Stimulated activated CD4-positive, alpha-beta T cell treated with anti-CD3 and anti-CD28 coated beads, Interleukin-12 subunit alpha, Interleukin-12 subunit beta, amount 100 ng/mL, for 48 hours (primary cell): Measurements from ENCODE around the gene SLC17A8.
"Not testable (repeated sequence)": the region's sequence is repeated elsewhere in the genome, so short reads cannot be mapped to it uniquely, and the experiment has no call there.

Experiments
- DNase-seq, 3 donors: peaks; one replicate each; pipeline ENCODE4 v3.0.0-alpha.2; 2020; ENCODE audit warnings: low read depth in 2 of 3, low spot score in 1 of 3

The SLC17A8 gene

GRCh38 chr12:100356644-100357223 is at the start of gene SLC17A8:
TSS of gene SLC17A8 (plus strand) at chr12:100357074. CDS start at chr12:100357392, 318 bp downstream.
- DNase-seq = no peak

- not testable (repeated sequence) for DNase-seq
Observed at GRCh38 chr12:100308138-100308537, 48.7 kb upstream of the SLC17A8 start.

GRCh38 chr12:100311317-100311716 is 45.6 kb upstream of the SLC17A8 start:
- DNase-seq = no peak

- no peak for DNase-seq
Observed at GRCh38 chr12:100317371-100317770, 39.5 kb upstream of the SLC17A8 start.

- DNase-seq = no peak
Observed at GRCh38 chr12:100324498-100324897, 32.4 kb upstream of the SLC17A8 start.

- DNase-seq = no peak
Observed at GRCh38 chr12:100326208-100326607, 30.7 kb upstream of the SLC17A8 start.

- no peak for DNase-seq
Observed at GRCh38 chr12:100329800-100330199, 27.1 kb upstream of the SLC17A8 start.

GRCh38 chr12:100331871-100332270 is 25.0 kb upstream of the SLC17A8 start:
- no peak for DNase-seq

- no peak for DNase-seq
Observed at GRCh38 chr12:100332852-100333251, 24.0 kb upstream of the SLC17A8 start.

- DNase-seq = no peak
Observed at GRCh38 chr12:100337299-100337698, 19.6 kb upstream of the SLC17A8 start.

GRCh38 chr12:100337727-100338126 is 19.1 kb upstream of the SLC17A8 start:
- no peak for DNase-seq

- DNase-seq = no peak
Observed at GRCh38 chr12:100339071-100339470, 17.8 kb upstream of the SLC17A8 start.

- DNase-seq = not testable (repeated sequence)
Observed at GRCh38 chr12:100342897-100343296, 14.0 kb upstream of the SLC17A8 start.

- not testable (repeated sequence) for DNase-seq
Observed at GRCh38 chr12:100344351-100344750, 12.5 kb upstream of the SLC17A8 start.

- DNase-seq = no peak
Observed at GRCh38 chr12:100345020-100345767, 11.7 kb upstream of the SLC17A8 start.

- DNase-seq = no peak
Observed at GRCh38 chr12:100346660-100347059, 10.2 kb upstream of the SLC17A8 start.

GRCh38 chr12:100348657-100349454 is 8.0 kb upstream of the SLC17A8 start:
- no peak for DNase-seq

GRCh38 chr12:100359248-100359647 is 2.4 kb downstream of the SLC17A8 start:
- no peak for DNase-seq

- DNase-seq = no peak
Observed at GRCh38 chr12:100359822-100360221, 2.9 kb downstream of the SLC17A8 start.

GRCh38 chr12:100360450-100360849 is 3.6 kb downstream of the SLC17A8 start:
- DNase-seq = no peak

- DNase-seq = no peak
Observed at GRCh38 chr12:100364324-100364723, 7.5 kb downstream of the SLC17A8 start.

- no peak for DNase-seq
Observed at GRCh38 chr12:100365411-100365810, 8.5 kb downstream of the SLC17A8 start.
